HG02623 (cell line): ENCODE measurements around the gene SYNM.
"Not testable (repeated sequence)": the region's sequence is repeated elsewhere in the genome, so short reads cannot be mapped to it uniquely, and the experiment has no call there.

Source experiments
- ATAC-seq: cut with Tn5 transposase; IDR thresholded peaks from one replicate; pipeline ENCODE4 v1.9.1; 2021; ENCODE audit warnings: moderate library complexity; ENCODE audit not compliant: unreplicated experiment

Gene SYNM, protein sequence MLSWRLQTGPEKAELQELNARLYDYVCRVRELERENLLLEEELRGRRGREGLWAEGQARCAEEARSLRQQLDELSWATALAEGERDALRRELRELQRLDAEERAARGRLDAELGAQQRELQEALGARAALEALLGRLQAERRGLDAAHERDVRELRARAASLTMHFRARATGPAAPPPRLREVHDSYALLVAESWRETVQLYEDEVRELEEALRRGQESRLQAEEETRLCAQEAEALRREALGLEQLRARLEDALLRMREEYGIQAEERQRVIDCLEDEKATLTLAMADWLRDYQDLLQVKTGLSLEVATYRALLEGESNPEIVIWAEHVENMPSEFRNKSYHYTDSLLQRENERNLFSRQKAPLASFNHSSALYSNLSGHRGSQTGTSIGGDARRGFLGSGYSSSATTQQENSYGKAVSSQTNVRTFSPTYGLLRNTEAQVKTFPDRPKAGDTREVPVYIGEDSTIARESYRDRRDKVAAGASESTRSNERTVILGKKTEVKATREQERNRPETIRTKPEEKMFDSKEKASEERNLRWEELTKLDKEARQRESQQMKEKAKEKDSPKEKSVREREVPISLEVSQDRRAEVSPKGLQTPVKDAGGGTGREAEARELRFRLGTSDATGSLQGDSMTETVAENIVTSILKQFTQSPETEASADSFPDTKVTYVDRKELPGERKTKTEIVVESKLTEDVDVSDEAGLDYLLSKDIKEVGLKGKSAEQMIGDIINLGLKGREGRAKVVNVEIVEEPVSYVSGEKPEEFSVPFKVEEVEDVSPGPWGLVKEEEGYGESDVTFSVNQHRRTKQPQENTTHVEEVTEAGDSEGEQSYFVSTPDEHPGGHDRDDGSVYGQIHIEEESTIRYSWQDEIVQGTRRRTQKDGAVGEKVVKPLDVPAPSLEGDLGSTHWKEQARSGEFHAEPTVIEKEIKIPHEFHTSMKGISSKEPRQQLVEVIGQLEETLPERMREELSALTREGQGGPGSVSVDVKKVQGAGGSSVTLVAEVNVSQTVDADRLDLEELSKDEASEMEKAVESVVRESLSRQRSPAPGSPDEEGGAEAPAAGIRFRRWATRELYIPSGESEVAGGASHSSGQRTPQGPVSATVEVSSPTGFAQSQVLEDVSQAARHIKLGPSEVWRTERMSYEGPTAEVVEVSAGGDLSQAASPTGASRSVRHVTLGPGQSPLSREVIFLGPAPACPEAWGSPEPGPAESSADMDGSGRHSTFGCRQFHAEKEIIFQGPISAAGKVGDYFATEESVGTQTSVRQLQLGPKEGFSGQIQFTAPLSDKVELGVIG (N-terminal part only)

DNA sequence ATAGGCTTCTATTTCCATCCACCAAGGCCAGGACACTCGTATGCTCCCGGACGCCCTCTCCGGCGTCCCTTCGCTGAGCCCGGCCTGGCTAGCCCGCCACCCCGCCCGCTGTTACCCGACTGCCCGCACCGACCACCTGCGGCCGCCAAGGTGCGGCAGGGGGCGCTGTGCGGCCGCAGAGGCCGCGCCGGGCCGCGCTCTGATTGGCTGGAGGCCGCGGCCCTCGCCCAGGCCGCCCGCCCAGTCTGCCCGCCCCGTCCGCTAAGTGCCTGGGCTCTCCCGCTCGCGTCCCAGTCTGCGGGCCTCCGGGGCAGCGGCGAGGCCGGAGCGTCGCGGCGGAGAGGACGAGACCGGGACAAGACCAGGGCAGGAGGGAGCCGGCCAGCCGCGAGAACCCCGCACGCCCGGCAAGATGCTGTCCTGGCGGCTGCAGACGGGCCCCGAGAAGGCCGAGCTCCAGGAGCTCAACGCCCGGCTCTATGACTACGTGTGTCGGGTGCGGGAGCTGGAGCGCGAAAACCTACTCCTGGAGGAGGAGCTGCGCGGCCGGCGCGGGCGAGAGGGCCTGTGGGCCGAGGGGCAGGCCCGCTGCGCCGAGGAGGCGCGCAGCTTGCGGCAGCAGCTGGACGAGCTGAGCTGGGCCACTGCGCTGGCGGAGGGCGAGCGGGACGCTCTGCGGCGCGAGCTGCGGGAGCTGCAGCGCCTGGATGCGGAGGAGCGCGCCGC is at the start of gene SYNM:
TSS of gene SYNM (plus strand) at position 293 of the 726 bp plus-strand sequence. CDS start at position 413, 120 bp downstream.
- peak; percentile 53 for ATAC-seq

DNA sequence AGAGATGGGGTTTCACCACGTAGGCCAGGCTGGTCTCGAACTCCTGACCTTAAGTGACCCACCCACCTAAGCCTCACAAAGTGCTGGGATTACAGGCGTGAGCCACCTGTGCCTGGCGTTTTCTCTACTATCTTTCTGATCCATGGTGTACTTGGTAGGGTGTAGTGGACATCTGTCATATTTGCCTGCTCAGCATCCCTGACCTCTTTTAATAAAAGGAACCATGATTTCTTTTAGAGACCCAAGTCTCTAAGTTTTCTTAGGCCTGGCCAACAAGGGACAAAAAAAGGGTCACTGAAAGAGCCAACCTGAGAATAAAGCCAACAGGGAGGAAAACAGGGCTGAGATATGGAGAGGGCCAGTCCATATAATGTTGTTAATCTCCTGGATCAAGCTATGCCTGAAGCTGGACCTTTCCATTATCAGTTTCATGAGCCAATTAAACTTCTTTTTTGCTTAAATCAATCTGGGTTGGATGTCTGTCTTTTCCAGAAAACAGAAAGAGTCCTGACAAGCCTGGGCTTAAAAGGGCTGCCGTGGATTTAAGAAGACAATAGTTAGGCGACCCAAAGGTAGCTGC is 49.2 kb upstream of the SYNM start:
- no peak for ATAC-seq

DNA sequence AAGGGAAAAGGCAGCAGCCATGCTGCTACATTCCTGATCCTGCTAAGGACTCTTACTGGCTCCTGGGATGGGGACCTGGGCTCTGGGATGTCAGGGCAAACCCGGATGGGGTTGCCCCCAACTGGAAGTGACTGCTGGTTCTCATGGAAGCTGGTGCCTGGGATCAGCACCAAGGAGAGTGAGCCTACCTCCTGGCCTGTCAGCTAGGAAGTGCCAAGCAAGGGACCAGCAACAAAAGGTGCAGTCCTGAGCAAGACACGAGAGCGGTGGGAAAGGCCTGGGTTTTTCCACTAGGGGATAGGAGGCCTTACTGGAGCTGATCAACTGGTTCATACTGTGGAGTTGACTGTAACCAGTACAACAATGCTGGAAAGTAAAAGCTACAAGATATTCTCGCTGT is 47.9 kb upstream of the SYNM start:
- ATAC-seq = no peak

DNA sequence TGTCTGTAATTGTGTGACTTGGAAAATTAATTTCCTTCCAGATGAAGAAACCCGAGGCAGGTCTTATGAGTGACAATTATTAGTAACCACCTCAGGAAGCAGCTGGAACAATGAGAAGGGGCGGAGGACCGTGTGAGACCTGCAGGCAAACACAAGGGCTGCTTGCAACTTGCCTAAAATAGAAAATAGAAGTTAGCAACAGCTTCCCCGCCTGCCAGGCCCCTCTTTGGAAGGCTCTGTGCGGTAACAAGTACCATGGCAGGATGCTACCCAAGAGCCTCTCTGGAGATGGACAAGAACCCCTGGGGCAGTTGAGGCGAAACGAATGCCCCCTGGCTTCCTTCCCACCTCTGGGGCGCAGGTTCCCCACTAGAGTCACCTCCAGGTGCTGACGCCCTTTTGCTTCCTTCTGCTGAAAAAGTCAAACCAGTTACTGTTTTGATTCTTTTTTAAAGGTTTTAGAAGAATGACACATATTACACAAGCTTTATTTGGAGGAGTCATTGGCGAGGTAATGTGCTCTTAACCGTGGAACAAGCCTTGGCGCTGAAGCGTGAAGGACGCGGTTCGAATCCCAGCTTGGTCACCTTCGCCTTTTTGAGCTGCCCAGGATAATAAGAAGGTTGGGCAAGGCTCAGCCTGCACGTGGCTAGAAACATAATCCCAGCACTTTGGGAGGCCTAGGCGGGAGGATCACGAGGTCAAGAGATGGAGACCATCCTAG is 47.0 kb upstream of the SYNM start:
- no peak for ATAC-seq

DNA sequence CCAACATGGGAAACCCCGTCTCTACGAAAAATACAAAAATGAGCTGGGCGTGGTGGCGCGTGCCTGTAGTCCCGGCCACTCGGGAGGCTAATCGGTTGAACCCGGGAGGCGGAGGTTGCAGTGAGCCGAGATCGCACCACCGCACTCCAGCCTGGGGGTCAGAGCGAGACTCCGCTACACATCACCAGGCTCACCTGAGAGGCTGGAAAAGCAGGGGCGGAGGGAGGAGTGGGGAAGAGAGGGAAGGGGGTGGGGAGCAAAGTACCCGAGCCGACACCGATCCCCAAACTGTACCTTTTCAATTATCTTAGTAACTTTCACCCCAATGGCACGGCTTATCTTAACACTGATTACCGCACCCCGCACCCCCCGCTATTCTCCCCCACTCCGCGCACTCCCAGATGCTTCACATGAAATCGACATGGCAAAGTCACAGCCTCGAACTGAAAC is 46.4 kb upstream of the SYNM start:
- no peak for ATAC-seq

DNA sequence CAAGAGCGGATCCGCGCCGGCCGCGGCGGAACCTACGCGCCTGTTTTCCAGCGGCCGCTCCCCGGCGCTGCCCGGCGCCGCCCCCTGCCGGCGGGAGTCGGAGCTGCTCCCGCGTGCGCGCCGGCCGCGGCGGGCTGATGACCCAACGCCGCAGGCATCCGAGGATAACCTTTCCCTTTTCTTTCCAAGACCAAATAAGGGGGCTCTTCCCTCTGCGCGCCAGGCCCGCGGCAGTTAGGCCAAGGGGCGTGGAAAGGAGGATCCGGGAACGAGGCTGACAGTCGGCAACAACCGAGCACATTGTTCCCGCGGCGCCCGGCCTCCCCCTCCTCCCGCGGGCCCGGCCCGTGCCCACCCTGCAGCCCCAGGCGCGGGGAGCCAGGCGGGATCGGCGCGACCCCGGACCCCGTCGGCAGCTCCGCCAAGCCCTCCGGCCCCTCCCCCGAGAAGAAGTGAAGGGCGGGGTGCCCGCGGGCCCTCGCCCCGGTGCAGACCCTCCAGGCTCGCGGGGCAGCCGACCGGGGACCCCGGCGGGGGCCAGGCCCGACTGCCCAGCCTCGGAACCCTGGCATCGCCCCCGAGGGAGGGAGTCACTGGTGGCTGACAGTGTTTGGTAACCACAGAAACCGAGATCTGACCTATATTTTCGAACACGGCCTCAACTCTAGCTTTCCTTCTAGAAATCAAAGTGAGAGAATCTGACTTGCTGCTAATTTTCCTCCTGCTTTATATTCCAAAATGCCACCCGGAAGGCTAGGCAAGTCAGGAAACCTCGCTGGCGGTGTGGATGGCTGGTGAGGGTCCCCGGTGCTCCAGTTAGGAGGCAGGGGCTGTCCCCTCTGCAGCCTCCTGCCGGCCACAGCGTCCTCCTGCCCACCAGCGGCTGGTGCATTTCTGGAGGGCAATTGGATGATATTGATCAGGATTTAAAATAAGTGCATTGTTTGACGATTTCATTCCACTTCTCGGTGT is 45.6 kb upstream of the SYNM start:
- ATAC-seq = peak; percentile 74

DNA sequence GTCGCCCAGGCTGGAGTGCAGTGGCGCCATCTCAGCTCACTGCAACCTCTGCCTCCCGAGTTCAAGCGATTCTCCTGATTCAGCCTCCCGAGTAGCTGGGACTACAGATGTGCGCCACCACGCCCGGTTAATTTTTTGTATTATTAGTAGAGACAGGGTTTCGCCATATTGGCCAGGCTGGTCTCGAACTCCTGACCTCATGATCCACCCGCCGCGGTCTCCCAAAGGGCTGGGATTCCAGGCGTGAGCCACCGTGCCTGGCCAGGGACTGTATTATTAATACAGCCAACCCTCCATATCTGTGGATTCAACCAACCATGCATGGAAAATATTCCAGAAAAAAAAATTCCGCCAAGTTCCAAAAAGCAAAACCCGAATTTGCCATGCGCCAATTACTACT is 44.7 kb upstream of the SYNM start:
- not testable (repeated sequence) for ATAC-seq

DNA sequence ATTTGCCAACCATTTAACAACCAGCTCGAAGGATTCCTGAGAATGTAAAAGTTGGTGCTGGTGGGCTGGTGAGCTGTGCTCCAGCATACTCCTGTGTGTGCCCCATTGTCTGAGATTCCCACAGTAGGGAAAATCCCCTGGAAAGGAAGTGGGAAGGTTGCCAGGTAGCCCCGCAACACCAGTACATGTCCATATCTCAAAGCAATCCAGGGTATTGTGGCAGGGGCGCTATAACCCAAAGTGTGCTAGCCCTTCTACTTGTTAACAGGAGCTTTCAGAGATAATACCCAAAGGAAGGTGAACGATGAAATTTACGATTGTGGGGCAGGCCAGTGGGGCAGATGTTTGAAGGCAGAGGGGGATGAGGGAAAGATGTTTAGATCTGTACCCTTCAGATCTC is 42.7 kb upstream of the SYNM start:
- ATAC-seq = no peak

DNA sequence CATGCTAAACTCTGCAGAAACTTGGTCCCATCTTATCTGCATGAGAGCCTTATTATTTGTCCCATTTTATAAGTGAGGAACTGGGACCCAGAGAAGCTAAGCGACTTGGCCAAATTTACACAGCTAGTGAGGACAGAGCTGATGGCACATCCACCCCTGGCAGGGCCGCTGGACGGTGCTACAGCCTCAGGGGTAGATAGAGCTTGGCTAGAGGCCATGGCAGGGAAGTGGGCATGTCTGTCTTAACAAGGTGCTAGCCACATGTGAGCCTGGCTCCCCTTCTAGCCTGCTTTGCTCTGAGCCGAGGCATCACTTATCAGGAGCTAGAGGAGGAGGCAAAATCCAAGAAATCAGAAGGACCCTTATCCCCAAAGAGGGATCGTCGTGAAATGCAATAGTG is 36.7 kb upstream of the SYNM start:
- ATAC-seq = no peak

DNA sequence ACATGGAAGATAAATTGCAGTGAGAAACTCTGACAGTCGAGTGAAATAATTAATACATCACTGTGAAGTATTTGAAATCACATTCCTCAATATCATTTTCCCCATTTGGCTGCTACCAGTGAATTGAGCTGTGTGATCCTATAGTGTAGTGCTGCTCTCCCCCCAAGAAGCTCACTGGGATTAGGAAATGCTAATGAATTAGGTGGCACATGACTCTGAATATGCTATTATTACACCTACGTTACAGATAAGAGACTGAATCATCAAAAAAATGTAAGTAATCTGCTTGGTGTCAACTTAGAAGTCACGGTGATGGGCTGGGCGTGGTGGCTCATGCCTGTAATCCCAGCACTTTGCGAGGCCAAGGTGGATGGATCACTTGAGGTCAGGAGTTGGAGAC is 34.7 kb upstream of the SYNM start:
- no peak for ATAC-seq

DNA sequence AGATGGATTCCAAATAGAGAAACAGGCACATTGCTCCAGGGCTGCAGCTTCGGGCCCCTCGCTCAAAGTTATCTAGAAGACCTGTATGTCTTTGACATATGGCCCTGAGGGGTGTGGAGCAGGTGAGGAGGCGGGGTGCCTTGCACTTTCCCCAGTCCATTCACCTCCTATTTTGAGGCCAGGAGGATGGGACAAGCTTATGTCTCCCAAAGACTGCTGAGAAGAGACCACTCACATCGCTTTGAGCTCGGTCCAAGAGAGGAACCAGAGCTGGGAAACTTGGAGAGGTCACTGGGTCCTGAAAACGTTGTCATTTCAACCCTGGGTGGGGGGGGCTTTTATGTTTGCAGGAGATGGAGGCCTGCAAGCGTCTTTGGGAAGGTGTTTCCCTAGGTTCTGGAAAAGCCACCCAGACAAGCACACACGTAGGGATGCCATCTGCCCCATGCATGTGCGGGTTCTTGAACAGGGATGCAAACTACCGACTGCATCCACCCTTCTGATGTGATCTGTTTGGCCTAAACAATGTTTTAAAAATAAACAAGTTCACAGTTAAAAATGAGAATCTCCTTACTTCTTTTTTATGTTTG is 33.7 kb upstream of the SYNM start:
- ATAC-seq = no peak

DNA sequence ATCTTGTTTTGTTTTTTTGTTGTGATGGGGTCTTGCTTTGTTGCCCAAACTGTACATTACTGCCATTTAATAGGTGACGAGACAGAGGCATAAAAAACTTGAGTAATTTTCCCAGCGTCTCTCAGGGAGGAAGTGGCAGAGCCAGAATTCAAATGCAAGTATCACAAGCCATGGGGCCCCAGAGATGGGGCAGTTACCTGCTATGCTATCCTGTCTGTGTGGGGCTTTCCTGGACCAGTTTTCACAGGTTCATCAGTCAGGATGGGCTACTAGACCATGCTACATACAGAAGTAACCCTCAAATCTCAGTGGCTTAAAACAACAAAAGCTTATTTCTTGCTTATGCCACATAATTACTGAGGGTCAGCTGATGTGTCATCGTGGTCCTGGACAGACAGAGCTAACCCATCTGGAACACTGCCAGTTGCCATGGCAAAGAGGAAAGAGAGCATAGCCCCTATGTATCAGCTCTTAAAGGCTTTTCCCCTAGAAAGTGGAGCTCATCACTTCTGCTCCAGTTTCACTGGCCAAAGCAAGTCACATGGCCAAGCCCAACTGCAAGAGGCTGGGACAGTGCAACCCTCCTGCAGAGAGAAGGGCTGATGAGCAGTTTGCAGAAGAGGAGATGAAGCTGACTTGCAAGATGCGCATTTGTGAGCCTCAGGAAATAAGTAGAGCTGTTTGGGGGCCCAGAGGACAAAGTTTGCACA is 31.7 kb upstream of the SYNM start:
- ATAC-seq = no peak

DNA sequence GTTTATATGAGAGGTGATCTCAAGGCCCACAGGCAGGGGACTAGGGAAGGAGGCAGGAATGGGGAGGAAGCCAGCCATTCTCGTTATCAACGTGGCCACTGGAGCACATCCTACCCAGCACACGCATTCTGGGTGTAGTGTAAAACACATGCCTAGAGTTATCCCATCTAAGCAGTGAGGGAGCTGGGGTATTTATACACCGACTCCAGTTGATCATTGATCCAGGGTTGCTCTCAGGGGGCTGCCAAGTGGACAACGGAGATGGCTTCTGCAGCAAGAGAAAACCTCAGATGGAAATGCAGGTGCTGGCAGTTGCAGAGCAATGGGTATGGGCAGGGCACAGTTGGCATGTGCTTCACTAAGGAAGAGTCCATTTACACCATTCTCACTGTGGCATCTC is 30.4 kb upstream of the SYNM start:
- no peak for ATAC-seq

DNA sequence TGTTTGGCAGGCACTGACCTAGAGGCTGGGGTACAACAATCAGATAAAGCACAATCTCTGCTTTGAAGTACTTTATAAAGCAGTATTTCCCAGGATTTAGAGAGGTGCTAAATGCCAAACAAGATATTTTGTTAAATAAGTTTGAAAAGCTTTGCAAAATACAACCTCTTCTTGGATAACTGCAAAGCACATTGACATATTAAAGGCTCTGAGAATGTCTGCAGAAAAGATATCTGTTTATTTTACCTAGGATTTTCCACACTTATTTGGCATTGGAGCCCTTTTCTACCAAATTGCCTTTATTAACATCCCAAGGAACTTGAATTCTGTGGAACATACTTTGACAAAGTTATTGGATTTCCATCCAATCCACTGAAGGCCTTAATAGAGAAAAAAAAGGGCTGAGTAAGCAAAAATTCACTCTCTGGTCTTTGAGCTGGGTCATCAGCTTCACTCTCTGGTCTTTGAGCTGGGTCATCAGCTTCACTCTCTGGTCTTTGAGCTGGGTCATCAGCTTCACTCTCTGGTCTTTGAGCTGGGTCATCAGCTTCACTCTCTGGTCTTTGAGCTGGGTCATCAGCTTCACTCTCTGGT is 29.7 kb upstream of the SYNM start:
- ATAC-seq = not testable (repeated sequence)

DNA sequence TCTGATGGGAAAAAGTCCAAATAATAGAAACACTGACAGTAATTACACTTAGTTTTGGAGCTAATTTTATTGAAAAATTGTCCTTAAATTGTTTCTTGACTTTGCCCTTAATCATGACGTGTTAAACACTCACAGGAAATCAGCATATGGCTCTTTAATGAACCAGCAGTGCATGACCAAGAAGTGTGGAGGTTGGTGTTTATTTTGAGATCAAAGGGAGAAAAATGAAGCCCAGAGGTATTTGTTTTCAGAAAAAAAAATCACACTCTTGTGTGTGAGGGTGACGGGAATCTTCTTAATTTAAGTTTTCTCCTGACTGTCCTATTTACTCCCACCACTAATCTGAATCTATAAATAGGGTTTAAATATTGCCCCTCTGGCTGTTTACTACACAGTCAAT is 28.8 kb upstream of the SYNM start:
- ATAC-seq = no peak

DNA sequence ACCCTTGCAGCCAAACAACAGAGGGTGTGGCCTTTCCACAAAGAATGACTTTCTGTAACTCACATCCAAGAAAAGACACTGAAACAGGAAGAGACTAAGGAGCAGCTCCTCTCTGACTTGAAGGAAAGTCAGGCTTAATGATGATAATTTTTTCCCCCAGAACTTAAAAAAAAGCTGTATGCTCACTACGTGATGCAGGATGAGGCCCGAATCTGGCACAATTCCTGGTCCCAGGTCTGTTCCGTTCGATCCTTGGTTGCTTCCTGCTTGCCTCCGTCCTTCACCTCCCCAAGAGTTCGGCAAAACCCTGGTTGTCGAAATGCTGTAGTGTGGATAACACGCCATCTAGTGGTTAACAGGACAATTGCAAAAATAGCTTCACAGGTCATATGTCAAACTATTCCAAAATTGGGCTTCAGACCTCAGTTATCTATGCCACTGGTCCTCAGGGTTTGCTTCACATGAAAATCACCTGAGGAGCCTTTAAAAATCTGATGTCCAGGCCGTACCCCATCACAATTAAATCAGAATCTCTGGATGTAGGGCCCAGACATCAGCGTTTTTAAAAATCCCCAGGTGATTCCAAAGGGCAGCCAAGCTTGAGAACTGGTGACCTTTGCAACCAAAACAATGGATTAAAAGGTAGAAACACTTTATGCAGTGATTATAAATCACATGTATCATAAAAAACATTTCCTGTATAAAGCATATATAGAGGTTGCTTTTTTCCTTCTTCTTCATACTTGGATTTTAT is 28.1 kb upstream of the SYNM start:
- peak; percentile 79 for ATAC-seq
